ENCODE results near the gene PLCB3.

PLCB3 gene

GRCh38 chr11:64258946-64259532 is 7.7 kb downstream of the PLCB3 start:
- no peak overlapping the region for H3K4me2 ChIP-seq (ENCODE audit: low read length)
- peaks cover 44% of the 10 kb centered on the region for H3K36me3 ChIP-seq (ENCODE audit: insufficient read depth, low read length)
- no peak overlapping the region for H3K9ac ChIP-seq (ENCODE audit: low read length)
- TF ChIP-seq CTCF (IDR thresholded peaks at IDR 0.05; ENCODE audit: low read length): no peak
- no peak for TF ChIP-seq EZH2 (IDR thresholded peaks at IDR 0.05; ENCODE audit: borderline replicate concordance, low read length)
- no peaks in the 10 kb centered on the region for H4K20me1 ChIP-seq (ENCODE audit: insufficient read depth, low read length)
- no peaks in the 10 kb centered on the region for H3K4me1 ChIP-seq (ENCODE audit: insufficient read depth, low read length, severe bottlenecking)
- no peaks in the 10 kb centered on the region for H3K9me3 ChIP-seq (ENCODE audit: low read length)
- H3K4me3 ChIP-seq (ENCODE audit: low read depth, low read length, poor library complexity, severe bottlenecking): no peak overlapping the region
- no peaks in the 10 kb centered on the region for H3K9me2 ChIP-seq (ENCODE audit: low read depth, low read length)
- H3F3A ChIP-seq (ENCODE audit: insufficient read depth, low read length): no peaks in the 10 kb centered on the region
- H3K27ac ChIP-seq (ENCODE audit: low read depth, low read length, poor library complexity, severe bottlenecking): no peak overlapping the region
- no peaks in the 10 kb centered on the region for H3K79me2 ChIP-seq (ENCODE audit: insufficient read depth, low read length)
- H3K27me3 ChIP-seq (ENCODE audit: insufficient read depth, low read length): no peaks in the 10 kb centered on the region
- H2AFZ ChIP-seq (ENCODE audit: low read length): no peak overlapping the region

DNA sequence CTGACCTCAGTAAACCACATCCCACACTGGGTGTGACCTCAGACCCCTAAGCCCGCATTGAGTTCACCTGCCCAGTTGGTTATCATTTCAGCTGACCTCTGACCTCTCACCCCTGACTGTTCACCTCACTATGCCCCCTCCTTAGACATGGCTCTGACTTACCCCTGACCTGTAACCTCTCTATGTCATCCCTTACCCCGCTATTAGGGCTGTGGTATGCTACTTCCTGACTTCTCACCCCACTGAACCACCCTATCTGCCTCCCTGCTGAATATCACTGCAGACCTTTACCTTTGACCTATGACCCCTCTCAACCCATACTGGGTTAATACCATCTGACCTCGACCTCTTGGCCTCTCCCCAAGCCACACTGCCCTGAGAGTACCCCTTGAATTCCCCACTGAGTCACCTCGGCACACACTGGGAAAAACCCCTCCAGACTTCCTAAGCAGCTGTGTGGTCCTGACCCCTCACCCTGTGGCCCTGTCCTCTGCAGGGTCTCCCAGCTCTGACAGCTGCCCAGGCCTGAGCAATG is 8.3 kb downstream of the PLCB3 start:
- no peaks in the 10 kb centered on the region for H3F3A ChIP-seq (ENCODE audit: insufficient read depth, low read length)
- H3K27me3 ChIP-seq (ENCODE audit: insufficient read depth, low read length): no peaks in the 10 kb centered on the region
- H3K9me3 ChIP-seq (ENCODE audit: low read length): no peaks in the 10 kb centered on the region
- H3K79me2 ChIP-seq (ENCODE audit: insufficient read depth, low read length): no peaks in the 10 kb centered on the region
- H3K4me3 ChIP-seq (ENCODE audit: low read depth, low read length, poor library complexity, severe bottlenecking): no peak overlapping the region
- no peak overlapping the region for H3K4me2 ChIP-seq (ENCODE audit: low read length)
- no peaks in the 10 kb centered on the region for H3K4me1 ChIP-seq (ENCODE audit: insufficient read depth, low read length, severe bottlenecking)
- no peak overlapping the region for H3K9ac ChIP-seq (ENCODE audit: low read length)
- H3K36me3 ChIP-seq (ENCODE audit: insufficient read depth, low read length): peaks cover 41% of the 10 kb centered on the region
- H3K27ac ChIP-seq (ENCODE audit: low read depth, low read length, poor library complexity, severe bottlenecking): no peak overlapping the region
- no peak overlapping the region for H2AFZ ChIP-seq (ENCODE audit: low read length)
- H3K9me2 ChIP-seq (ENCODE audit: low read depth, low read length): no peaks in the 10 kb centered on the region
- TF ChIP-seq CTCF (IDR thresholded peaks at IDR 0.05; ENCODE audit: low read length) (no peak), EZH2 (IDR thresholded peaks at IDR 0.05; ENCODE audit: borderline replicate concordance, low read length) (no peak)
- no peaks in the 10 kb centered on the region for H4K20me1 ChIP-seq (ENCODE audit: insufficient read depth, low read length)

- Histone ChIP-seq H3K36me3 (ENCODE audit: insufficient read depth, low read length) (peaks cover 37% of the 10 kb centered on the region), H3K4me1 (ENCODE audit: insufficient read depth, low read length, severe bottlenecking) (no peaks in the 10 kb centered on the region), H3K4me3 (ENCODE audit: low read depth, low read length, poor library complexity, severe bottlenecking) (no peak overlapping the region), H4K20me1 (ENCODE audit: insufficient read depth, low read length) (no peaks in the 10 kb centered on the region), H3K79me2 (ENCODE audit: insufficient read depth, low read length) (no peaks in the 10 kb centered on the region), H3K9me3 (ENCODE audit: low read length) (no peaks in the 10 kb centered on the region), H3K4me2 (ENCODE audit: low read length) (no peak overlapping the region), H3K9me2 (ENCODE audit: low read depth, low read length) (no peaks in the 10 kb centered on the region), H3F3A (ENCODE audit: insufficient read depth, low read length) (no peaks in the 10 kb centered on the region), H3K9ac (ENCODE audit: low read length) (no peak overlapping the region), H2AFZ (ENCODE audit: low read length) (no peak overlapping the region), H3K27ac (ENCODE audit: low read depth, low read length, poor library complexity, severe bottlenecking) (no peak overlapping the region), H3K27me3 (ENCODE audit: insufficient read depth, low read length) (no peaks in the 10 kb centered on the region)
- TF ChIP-seq CTCF (IDR thresholded peaks at IDR 0.05; ENCODE audit: low read length): no peak
- TF ChIP-seq EZH2 (IDR thresholded peaks at IDR 0.05; ENCODE audit: borderline replicate concordance, low read length): no peak
These were observed 8.9 kb downstream of the PLCB3 start for GRCh38 chr11:64260147-64260708.

Data from OCI-LY1 (cell line).